Astrocyte (in vitro differentiated cells and primary cell): ENCODE data around the gene EFNA5.

Experiments used
- CTCF ChIP-seq: IDR thresholded peaks from 2 replicates; pipeline ENCODE4 v1.5.1; 2011; ENCODE audit warnings: low read depth, mild to moderate bottlenecking, inconsistent platforms, low read length, moderate library complexity; ENCODE audit not compliant: insufficient read depth
- EZH2 ChIP-seq: IDR thresholded peaks from 2 replicates; pipeline ENCODE4 v1.6.1; 2012; ENCODE audit warnings: mild to moderate bottlenecking, low read length, inconsistent platforms; ENCODE audit not compliant: insufficient read depth

GRCh38 chr5:107431536-107431935 lies 239.2 kb downstream of the EFNA5 start:
- no peak for TF ChIP-seq CTCF
- no peak for TF ChIP-seq EZH2
